GM21786 (cell line): ENCODE data around the gene SEPTIN11.

Experiments used
- ATAC-seq: cut with Tn5 transposase; IDR thresholded peaks from one replicate; pipeline ENCODE4 v1.9.1; 2021; ENCODE audit not compliant: unreplicated experiment

The SEPTIN11 gene

GRCh38 chr4:76949276-76950051, at the start of gene SEPTIN11:
SEPTIN11 (plus strand) TSS chr4:76949752; CDS start chr4:76949904, 152 bp downstream.
- peak; percentile 70 for ATAC-seq

GRCh38 chr4:76902233-76902890, 47.2 kb upstream of the SEPTIN11 start:
- no peak for ATAC-seq

GRCh38 chr4:76904646-76905190, 44.8 kb upstream of the SEPTIN11 start:
- ATAC-seq: no peak

- ATAC-seq: no peak
These were observed 44.0 kb upstream of the SEPTIN11 start for GRCh38 chr4:76905521-76905920.

- ATAC-seq: no peak
These were observed 39.8 kb upstream of the SEPTIN11 start for GRCh38 chr4:76909711-76910110.

GRCh38 chr4:76920715-76921114, 28.8 kb upstream of the SEPTIN11 start:
- ATAC-seq: no peak

GRCh38 chr4:76923619-76924357, 25.8 kb upstream of the SEPTIN11 start:
- ATAC-seq: no peak

GRCh38 chr4:76926841-76927240, 22.7 kb upstream of the SEPTIN11 start:
- ATAC-seq: no peak

- ATAC-seq: no peak
These were observed 18.9 kb upstream of the SEPTIN11 start for GRCh38 chr4:76930685-76931084.

- ATAC-seq: no peak
These were observed 18.5 kb upstream of the SEPTIN11 start for GRCh38 chr4:76931087-76931486.

- ATAC-seq: no peak
These were observed 17.8 kb upstream of the SEPTIN11 start for GRCh38 chr4:76931576-76932276.

GRCh38 chr4:76939184-76939583, 10.4 kb upstream of the SEPTIN11 start:
- ATAC-seq: no peak

- ATAC-seq: no peak
These were observed 6.4 kb upstream of the SEPTIN11 start for GRCh38 chr4:76943129-76943620.

- ATAC-seq: no peak
These were observed 5.8 kb upstream of the SEPTIN11 start for GRCh38 chr4:76943790-76944189.

- no peak for ATAC-seq
These were observed 2.2 kb upstream of the SEPTIN11 start for GRCh38 chr4:76947369-76947768.

GRCh38 chr4:76948443-76949275, 893 bp upstream of the SEPTIN11 start:
- peak; percentile 43 for ATAC-seq

GRCh38 chr4:76950052-76950955, 752 bp downstream of the SEPTIN11 start:
- peak; percentile 25 for ATAC-seq

- ATAC-seq: no peak
These were observed 1.6 kb downstream of the SEPTIN11 start for GRCh38 chr4:76950956-76951671.
